Measurements from ENCODE around the gene ADH6. TPM values are rescaled to one million over a fixed set of nuclear protein-coding genes. Genes with fewer than 3 reads are reported as not detected.
A peak's percentile ranks its signal among the peaks of the same experiment; 100 is the strongest.

ADH6 gene
- total and polyA plus RNA-seq, 4 donors: 0.16 to 2.2 (median 0.38) TPM

- no peak for TF ChIP-seq CTCF (IDR thresholded peaks at IDR 0.05; ENCODE audit: control extremely low read depth, extremely low read depth)
- Histone ChIP-seq H3K4me1 (ENCODE audit: control insufficient read depth in 5 of 5, insufficient read depth in 5 of 5, low read length in 5 of 5) (peaks cover 0 to 65% (median 13%) of the 10 kb centered on the region in 5 donors), H3K4me3 (no peak overlapping the region), H3K27me3 (ENCODE audit: control insufficient read depth in 3 of 3, insufficient read depth in 3 of 3, low read length in 2 of 3) (no peaks in the 10 kb centered on the region), H3K9me3 (ENCODE audit: control insufficient read depth in 4 of 4, insufficient read depth in 3 of 4, low read length in 3 of 4) (no peaks in the 10 kb centered on the region), H3K27ac (ENCODE audit: low read depth in 1 of 2, low read length in 1 of 2) (no peak overlapping the region), H3K36me3 (ENCODE audit: control insufficient read depth in 4 of 4, insufficient read depth in 4 of 4, low read length in 4 of 4) (no peaks in the 10 kb centered on the region), H3K9ac (ENCODE audit: insufficient read depth in 1 of 2, low read length in 2 of 2) (no peak overlapping the region)
- 70 to 80% methylated on average over 4 of the region's 4 CpGs for WGBS, 2 donors
- ATAC-seq (ENCODE audit: insufficient read depth, low FRiP score): no peak
- no peak for DNase-seq
Observed at GRCh38 chr4:99207069-99207743, 11.8 kb downstream of the ADH6 start.

GRCh38 chr4:99205153-99205979, 13.7 kb downstream of the ADH6 start:
- Histone ChIP-seq H3K9me3 (ENCODE audit: control insufficient read depth in 4 of 4, insufficient read depth in 3 of 4, low read length in 3 of 4) (no peaks in the 10 kb centered on the region), H3K4me3 (no peak overlapping the region), H3K4me1 (ENCODE audit: control insufficient read depth in 5 of 5, insufficient read depth in 5 of 5, low read length in 5 of 5) (peaks cover 0 to 74% (median 20%) of the 10 kb centered on the region in 5 donors), H3K27ac (ENCODE audit: low read depth in 1 of 2, low read length in 1 of 2) (no peak overlapping the region), H3K27me3 (ENCODE audit: control insufficient read depth in 3 of 3, insufficient read depth in 3 of 3, low read length in 2 of 3) (no peaks in the 10 kb centered on the region), H3K36me3 (ENCODE audit: control insufficient read depth in 4 of 4, insufficient read depth in 4 of 4, low read length in 4 of 4) (no peaks in the 10 kb centered on the region), H3K9ac (ENCODE audit: insufficient read depth in 1 of 2, low read length in 2 of 2) (peak overlapping the region in 1 of 2 donors; percentile 35)
- WGBS, 2 donors: 57 to 75% methylated on average over 5 of the region's 5 CpGs
- DNase-seq (peak; percentile 68 to 96 (median 96)), ATAC-seq (ENCODE audit: insufficient read depth, low FRiP score) (no peak)
- no peak for TF ChIP-seq CTCF (IDR thresholded peaks at IDR 0.05; ENCODE audit: control extremely low read depth, extremely low read depth)

- Histone ChIP-seq H3K27ac (ENCODE audit: low read depth in 1 of 2, low read length in 1 of 2) (peak overlapping the region; percentile 15 to 29), H3K4me1 (ENCODE audit: control insufficient read depth in 5 of 5, insufficient read depth in 5 of 5, low read length in 5 of 5) (peaks cover 0 to 55% (median 15%) of the 10 kb centered on the region in 5 donors), H3K36me3 (ENCODE audit: control insufficient read depth in 4 of 4, insufficient read depth in 4 of 4, low read length in 4 of 4) (peaks cover 0 to 4% (median 0%) of the 10 kb centered on the region in 4 donors), H3K9me3 (ENCODE audit: control insufficient read depth in 4 of 4, insufficient read depth in 3 of 4, low read length in 3 of 4) (no peaks in the 10 kb centered on the region), H3K4me3 (no peak overlapping the region), H3K27me3 (ENCODE audit: control insufficient read depth in 3 of 3, insufficient read depth in 3 of 3, low read length in 2 of 3) (no peaks in the 10 kb centered on the region), H3K9ac (ENCODE audit: insufficient read depth in 1 of 2, low read length in 2 of 2) (no peak overlapping the region)
- no peak for TF ChIP-seq CTCF (IDR thresholded peaks at IDR 0.05; ENCODE audit: control extremely low read depth, extremely low read depth)
- peak; percentile 45 for ATAC-seq (ENCODE audit: insufficient read depth, low FRiP score)
- DNase-seq: peak; percentile 51 to 94 (median 84)
- 36 to 59% methylated on average over 5 of the region's 5 CpGs for WGBS, 2 donors
Observed at GRCh38 chr4:99202536-99202935, 16.5 kb downstream of the ADH6 start.

Measured in lung (tissue), 12 donors.